ENCODE measurements around the gene MRPL10. TPM values are rescaled to one million over a fixed set of nuclear protein-coding genes. Genes with fewer than 3 reads are reported as not detected.

Gene MRPL10
- total and polyA plus RNA-seq, 10 of the 15 experiments (the other 5 are each of a cell fraction or from before 2014, with no cell fraction given) = 18.9 to 61.9 (median 47.3) TPM

DNA sequence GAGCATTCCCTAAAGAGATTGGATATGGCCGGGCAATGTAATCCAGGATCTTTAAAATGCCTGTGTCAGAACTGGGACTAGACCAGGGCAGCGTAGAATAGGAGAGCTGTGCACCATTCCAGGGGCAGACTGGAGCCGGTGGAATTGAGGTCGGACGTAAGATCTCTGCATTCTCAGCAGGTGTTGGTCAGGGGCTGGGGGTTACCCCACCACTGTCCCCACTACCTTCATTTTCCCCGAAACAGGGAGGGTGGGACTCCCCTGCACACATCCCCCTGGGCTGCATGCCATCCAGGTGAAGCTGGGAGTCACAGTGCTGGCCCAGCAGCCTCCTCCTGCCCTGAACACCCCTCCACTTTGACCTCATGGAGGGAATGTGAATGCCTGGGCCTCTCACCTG is 27.6 kb downstream of the MRPL10 start:
- ChIA-PET SMC1A (ENCODE audit: uncharacterized antibody, unreplicated experiment) (no interaction called here), CTCF (no interaction called here), POLR2A (no interaction called here), RAD21 (ENCODE audit: unreplicated experiment) (no interaction called here)
- DNase-seq (ENCODE audit: low read depth, low spot score) = no peak
- 48% methylated on average over 6 of the region's 6 CpGs for WGBS (ENCODE audit: insufficient coverage, insufficient replicate concordance, low lambda C conversion rate, missing lambda C conversion rate)
- no peak for FAIRE-seq
- Histone ChIP-seq H3K27ac (ENCODE audit: control insufficient read depth, insufficient read depth) (no peak overlapping the region), H3K4me2 (ENCODE audit: control insufficient read depth, insufficient read depth) (no peak overlapping the region), H3K79me2 (ENCODE audit: control insufficient read depth, insufficient read depth, low read length) (no peaks in the 10 kb centered on the region), H3K27me3 (replicated peaks in 1 of 2; ENCODE audit: control insufficient read depth in 2 of 2, insufficient read depth in 2 of 2, low read length in 1 of 2) (no peaks in the 10 kb centered on the region), H2AFZ (ENCODE audit: control insufficient read depth, low read depth, low read length) (no peak overlapping the region), H4K20me1 (ENCODE audit: control insufficient read depth, insufficient read depth) (no peaks in the 10 kb centered on the region), H3K9ac (ENCODE audit: control insufficient read depth, insufficient read depth, low read length) (no peak overlapping the region), H3K4me1 (ENCODE audit: control insufficient read depth, insufficient read depth, low read length) (no peaks in the 10 kb centered on the region), H3K9me3 (replicated peaks; ENCODE audit: control insufficient read depth, insufficient read depth, low read length) (no peaks in the 10 kb centered on the region), H3K4me3 (no peak overlapping the region), H3K36me3 (ENCODE audit: control insufficient read depth in 2 of 2, insufficient read depth in 2 of 2, low read length in 1 of 2) (peaks cover 0 to 1% of the 10 kb centered on the region in 2 experiments; a peak in 3 of 4 replicates)
- TF ChIP-seq CHD4 (IDR thresholded peaks at IDR 0.05) = no peak
- TF ChIP-seq, protein P1, sequence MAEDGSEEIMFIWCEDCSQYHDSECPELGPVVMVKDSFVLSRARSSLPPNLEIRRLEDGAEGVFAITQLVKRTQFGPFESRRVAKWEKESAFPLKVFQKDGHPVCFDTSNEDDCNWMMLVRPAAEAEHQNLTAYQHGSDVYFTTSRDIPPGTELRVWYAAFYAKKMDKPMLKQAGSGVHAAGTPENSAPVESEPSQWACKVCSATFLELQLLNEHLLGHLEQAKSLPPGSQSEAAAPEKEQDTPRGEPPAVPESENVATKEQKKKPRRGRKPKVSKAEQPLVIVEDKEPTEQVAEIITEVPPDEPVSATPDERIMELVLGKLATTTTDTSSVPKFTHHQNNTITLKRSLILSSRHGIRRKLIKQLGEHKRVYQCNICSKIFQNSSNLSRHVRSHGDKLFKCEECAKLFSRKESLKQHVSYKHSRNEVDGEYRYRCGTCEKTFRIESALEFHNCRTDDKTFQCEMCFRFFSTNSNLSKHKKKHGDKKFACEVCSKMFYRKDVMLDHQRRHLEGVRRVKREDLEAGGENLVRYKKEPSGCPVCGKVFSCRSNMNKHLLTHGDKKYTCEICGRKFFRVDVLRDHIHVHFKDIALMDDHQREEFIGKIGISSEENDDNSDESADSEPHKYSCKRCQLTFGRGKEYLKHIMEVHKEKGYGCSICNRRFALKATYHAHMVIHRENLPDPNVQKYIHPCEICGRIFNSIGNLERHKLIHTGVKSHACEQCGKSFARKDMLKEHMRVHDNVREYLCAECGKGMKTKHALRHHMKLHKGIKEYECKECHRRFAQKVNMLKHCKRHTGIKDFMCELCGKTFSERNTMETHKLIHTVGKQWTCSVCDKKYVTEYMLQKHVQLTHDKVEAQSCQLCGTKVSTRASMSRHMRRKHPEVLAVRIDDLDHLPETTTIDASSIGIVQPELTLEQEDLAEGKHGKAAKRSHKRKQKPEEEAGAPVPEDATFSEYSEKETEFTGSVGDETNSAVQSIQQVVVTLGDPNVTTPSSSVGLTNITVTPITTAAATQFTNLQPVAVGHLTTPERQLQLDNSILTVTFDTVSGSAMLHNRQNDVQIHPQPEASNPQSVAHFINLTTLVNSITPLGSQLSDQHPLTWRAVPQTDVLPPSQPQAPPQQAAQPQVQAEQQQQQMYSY (CRISPR knock-in tag; IDR thresholded peaks at IDR 0.05) = no peak
- no peak for TF ChIP-seq SRF (IDR thresholded peaks at IDR 0.05; ENCODE audit: low read depth in 2 of 2, low read length in 2 of 2)
- TF ChIP-seq, protein P2, sequence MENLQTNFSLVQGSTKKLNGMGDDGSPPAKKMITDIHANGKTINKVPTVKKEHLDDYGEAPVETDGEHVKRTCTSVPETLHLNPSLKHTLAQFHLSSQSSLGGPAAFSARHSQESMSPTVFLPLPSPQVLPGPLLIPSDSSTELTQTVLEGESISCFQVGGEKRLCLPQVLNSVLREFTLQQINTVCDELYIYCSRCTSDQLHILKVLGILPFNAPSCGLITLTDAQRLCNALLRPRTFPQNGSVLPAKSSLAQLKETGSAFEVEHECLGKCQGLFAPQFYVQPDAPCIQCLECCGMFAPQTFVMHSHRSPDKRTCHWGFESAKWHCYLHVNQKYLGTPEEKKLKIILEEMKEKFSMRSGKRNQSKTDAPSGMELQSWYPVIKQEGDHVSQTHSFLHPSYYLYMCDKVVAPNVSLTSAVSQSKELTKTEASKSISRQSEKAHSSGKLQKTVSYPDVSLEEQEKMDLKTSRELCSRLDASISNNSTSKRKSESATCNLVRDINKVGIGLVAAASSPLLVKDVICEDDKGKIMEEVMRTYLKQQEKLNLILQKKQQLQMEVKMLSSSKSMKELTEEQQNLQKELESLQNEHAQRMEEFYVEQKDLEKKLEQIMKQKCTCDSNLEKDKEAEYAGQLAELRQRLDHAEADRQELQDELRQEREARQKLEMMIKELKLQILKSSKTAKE (IDR thresholded peaks at IDR 0.05; ENCODE audit: low read depth, poor library complexity, severe bottlenecking) = no peak
- intact Hi-C loops (cut with micrococcal nuclease; ENCODE audit: unreplicated experiment) = loop anchor here (2.0 kb wide), 2 partner anchors 27 to 139 kb away; no protein-coding TSS in a partner anchor
- ATAC-seq = no peak
- in situ Hi-C loops (cut with MboI) = loop anchor here (10.0 kb wide), 1 partner anchor 109 kb away; the partner anchor contains the start of gene TBKBP1
- no TSS peak for BruUV-seq (replicated peaks)
